ENCODE measurements around the gene AGBL5. TPM values are rescaled to one million over a fixed set of nuclear protein-coding genes. Genes with fewer than 3 reads are reported as not detected.

The AGBL5 gene
- total RNA-seq, 1 donor: 35.0 TPM

- no peak for DNase-seq (ENCODE audit: low read depth)
- TF ChIP-seq, protein P1, sequence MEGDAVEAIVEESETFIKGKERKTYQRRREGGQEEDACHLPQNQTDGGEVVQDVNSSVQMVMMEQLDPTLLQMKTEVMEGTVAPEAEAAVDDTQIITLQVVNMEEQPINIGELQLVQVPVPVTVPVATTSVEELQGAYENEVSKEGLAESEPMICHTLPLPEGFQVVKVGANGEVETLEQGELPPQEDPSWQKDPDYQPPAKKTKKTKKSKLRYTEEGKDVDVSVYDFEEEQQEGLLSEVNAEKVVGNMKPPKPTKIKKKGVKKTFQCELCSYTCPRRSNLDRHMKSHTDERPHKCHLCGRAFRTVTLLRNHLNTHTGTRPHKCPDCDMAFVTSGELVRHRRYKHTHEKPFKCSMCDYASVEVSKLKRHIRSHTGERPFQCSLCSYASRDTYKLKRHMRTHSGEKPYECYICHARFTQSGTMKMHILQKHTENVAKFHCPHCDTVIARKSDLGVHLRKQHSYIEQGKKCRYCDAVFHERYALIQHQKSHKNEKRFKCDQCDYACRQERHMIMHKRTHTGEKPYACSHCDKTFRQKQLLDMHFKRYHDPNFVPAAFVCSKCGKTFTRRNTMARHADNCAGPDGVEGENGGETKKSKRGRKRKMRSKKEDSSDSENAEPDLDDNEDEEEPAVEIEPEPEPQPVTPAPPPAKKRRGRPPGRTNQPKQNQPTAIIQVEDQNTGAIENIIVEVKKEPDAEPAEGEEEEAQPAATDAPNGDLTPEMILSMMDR (IDR thresholded peaks at IDR 0.05; ENCODE audit: insufficient read depth, low read depth, low read length): no peak
Observed at GRCh38 chr2:27080140-27080469, 28.6 kb downstream of the AGBL5 start.

GRCh38 chr2:27080603-27080936 is 29.1 kb downstream of the AGBL5 start:
- DNase-seq (ENCODE audit: low read depth): no peak
- peak overlapping the region; percentile 94 for H3K4me3 ChIP-seq (ENCODE audit: low read depth, low read length)
- TF ChIP-seq, protein P1 (IDR thresholded peaks at IDR 0.05; ENCODE audit: insufficient read depth, low read depth, low read length): no peak

More at GRCh38 chr2:27080140-27080469, 28.6 kb downstream of the AGBL5 start:
- peak overlapping the region; percentile 94 for H3K4me3 ChIP-seq (ENCODE audit: low read depth, low read length)

DNA sequence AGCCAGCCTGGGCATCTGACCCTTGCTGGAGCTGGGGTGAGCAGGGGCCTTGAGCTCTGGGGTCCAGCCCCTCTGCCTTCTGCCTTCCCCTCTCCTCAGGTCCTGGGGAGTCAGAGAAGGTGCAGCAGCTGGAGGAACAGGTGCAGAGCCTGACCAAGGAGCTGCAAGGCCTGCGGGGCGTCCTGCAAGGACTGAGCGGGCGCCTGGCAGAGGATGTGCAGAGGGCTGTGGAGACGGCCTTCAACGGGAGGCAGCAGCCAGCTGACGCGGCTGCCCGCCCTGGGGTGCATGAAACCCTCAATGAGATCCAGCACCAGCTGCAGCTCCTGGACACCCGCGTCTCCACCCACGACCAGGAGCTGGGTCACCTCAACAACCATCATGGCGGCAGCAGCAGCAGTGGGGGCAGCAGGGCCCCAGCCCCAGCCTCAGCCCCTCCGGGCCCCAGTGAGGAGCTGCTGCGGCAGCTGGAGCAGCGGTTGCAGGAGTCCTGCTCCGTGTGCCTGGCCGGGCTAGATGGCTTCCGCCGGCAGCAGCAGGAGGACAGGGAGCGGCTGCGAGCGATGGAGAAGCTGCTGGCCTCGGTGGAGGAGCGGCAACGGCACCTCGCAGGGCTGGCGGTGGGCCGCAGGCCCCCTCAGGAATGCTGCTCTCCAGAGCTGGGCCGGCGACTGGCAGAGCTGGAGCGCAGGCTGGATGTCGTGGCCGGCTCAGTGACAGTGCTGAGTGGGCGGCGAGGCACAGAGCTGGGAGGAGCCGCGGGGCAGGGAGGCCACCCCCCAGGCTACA is 30.7 kb downstream of the AGBL5 start:
- TF ChIP-seq, protein P1 (IDR thresholded peaks at IDR 0.05; ENCODE audit: insufficient read depth, low read depth, low read length): no peak
- DNase-seq (ENCODE audit: low read depth): no peak
- no peak overlapping the region for H3K4me3 ChIP-seq (ENCODE audit: low read depth, low read length)

DNA sequence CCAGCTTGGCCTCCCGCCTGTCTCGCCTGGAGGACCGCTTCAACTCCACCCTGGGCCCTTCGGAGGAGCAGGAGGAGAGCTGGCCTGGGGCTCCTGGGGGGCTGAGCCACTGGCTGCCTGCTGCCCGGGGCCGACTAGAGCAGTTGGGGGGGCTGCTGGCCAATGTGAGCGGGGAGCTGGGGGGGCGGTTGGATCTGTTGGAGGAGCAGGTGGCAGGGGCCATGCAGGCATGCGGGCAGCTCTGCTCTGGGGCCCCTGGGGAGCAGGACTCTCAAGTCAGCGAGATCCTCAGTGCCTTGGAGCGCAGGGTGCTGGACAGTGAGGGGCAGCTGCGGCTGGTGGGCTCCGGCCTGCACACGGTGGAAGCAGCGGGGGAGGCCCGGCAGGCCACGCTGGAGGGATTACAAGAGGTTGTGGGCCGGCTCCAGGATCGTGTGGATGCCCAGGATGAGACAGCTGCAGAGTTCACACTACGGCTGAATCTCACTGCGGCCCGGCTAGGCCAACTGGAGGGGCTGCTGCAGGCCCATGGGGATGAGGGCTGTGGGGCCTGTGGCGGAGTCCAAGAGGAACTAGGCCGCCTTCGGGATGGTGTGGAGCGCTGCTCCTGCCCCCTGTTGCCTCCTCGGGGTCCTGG is 31.4 kb downstream of the AGBL5 start:
- no peak overlapping the region for H3K4me3 ChIP-seq (ENCODE audit: low read depth, low read length)
- TF ChIP-seq, protein P1 (IDR thresholded peaks at IDR 0.05; ENCODE audit: insufficient read depth, low read depth, low read length): no peak
- no peak for DNase-seq (ENCODE audit: low read depth)

DNA sequence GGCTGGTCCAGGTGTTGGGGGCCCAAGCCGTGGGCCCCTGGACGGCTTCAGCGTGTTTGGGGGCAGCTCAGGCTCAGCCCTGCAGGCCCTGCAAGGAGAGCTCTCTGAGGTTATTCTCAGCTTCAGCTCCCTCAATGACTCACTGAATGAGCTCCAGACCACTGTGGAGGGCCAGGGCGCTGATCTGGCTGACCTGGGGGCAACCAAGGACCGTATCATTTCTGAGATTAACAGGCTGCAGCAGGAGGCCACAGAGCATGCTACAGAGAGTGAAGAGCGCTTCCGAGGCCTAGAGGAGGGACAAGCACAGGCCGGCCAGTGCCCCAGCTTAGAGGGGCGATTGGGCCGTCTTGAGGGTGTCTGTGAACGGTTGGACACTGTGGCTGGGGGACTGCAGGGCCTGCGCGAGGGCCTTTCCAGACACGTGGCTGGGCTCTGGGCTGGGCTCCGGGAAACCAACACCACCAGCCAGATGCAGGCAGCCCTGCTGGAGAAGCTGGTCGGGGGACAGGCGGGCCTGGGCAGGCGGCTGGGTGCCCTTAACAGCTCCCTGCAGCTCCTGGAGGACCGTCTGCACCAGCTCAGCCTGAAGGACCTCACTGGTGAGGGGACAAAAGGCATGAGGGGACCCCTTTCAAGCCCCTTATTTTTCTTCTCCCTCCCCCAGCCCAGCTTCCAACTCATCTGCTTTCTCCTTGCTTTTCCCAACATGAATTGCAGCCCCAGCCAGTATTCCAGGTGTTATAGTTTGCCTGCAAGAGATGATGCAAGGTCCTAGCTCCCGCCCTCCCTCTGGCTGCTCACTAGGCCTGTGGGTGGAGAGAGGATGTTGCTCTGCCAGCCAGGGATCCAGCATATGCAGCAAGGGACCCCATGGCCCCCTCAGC is 32.2 kb downstream of the AGBL5 start:
- H3K4me3 ChIP-seq (ENCODE audit: low read depth, low read length): no peak overlapping the region
- TF ChIP-seq, protein P1 (IDR thresholded peaks at IDR 0.05; ENCODE audit: insufficient read depth, low read depth, low read length): no peak
- no peak for DNase-seq (ENCODE audit: low read depth)

DNA sequence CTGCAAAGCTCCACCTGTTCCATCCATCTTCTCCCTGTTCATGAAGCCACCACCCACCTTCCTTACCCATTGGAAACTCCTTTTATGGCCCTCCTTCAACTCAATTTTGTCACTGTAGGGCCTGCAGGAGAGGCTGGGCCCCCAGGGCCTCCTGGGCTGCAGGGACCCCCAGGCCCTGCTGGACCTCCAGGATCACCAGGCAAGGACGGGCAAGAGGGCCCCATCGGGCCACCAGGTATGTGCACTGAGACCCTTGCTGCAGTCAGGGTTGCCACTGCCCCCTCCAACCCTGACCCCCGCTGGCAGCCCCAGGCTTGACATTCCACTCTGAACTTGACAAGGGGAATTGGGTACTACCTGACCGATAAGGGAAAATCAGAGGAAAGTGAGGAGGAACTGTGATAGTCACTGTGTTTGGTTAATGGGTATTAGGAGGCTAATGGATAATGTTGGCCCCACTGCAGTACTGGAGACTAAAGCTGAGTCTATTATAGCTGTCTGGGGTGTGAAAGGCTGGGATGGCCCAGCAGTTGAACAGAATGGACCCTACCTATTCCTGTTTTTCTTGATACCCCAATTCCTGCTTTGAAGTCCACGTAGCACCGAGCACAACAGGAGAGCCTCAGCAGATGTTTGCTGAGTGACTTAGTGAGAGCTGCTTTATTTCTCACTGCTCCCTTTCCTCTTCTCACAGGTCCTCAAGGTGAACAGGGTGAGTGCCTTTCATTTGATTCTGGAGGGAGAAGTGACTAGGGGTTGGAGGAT is 33.0 kb downstream of the AGBL5 start:
- DNase-seq (ENCODE audit: low read depth): no peak
- H3K4me3 ChIP-seq (ENCODE audit: low read depth, low read length): no peak overlapping the region
- TF ChIP-seq, protein P1 (IDR thresholded peaks at IDR 0.05; ENCODE audit: insufficient read depth, low read depth, low read length): no peak

Measured in fibroblast of villous mesenchyme (primary cell).